ENCODE data around the gene STK17B. TPM values are rescaled to one million over a fixed set of nuclear protein-coding genes. Genes with fewer than 3 reads are reported as not detected.

The STK17B gene
- total RNA-seq, 1 experiment from 2014 or later, result 16.9 TPM

DNA sequence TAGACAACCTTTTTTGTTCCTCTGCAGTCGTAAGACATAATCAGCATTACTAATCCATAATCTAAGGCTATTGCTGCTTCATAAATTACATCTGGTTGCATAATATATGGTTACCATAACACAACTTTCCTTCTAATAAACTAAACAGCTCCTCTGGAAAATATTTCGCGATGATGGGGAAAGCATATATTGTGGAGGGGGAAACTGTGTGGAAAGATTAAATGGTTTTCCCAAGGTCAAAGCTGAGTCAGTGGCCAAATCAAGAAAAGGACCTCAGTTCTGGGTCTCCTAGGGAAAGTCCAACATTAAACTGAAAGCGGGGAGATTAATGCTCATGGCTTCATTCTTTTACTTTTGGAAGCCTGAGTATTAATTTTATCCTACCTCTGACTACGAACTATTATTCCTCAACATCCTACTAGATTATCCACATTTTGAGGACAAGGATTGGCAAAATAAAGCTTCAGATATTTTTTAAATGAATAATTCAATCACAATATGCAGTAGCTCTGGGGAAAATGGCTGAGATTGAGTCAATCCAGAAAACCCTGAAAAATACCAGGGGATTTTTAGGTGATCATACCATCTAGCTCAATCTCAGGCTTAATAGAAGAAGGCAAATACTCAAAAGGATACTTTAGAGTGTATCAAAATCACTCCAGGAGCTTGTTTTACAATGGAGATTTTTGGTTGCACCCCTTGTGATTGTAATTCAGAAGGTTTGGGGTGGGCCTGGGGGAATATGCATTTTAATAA lies 33.8 kb upstream of the STK17B start:
- no peak overlapping the region for H3K27ac ChIP-seq (ENCODE audit: low read depth, low read length)
- DNase-seq (ENCODE audit: low read depth, low spot score), result no peak
- ChIA-PET CTCF (no interaction called here), POLR2A (no interaction called here), RAD21 (ENCODE audit: low non-redundant PET in 1 of 2, low total read pairs in 2 of 2, uncharacterized antibody in 2 of 2, unreplicated experiment in 2 of 2) (no interaction called here)
- no peaks in the 10 kb centered on the region for H4K20me1 ChIP-seq (ENCODE audit: insufficient read depth)
- H2AFZ ChIP-seq (ENCODE audit: low read depth, low read length, poor library complexity, severe bottlenecking), result no peak overlapping the region
- H3K4me1 ChIP-seq (ENCODE audit: control insufficient read depth in 1 of 2, insufficient read depth in 2 of 2, low read length in 2 of 2), result no peaks in the 10 kb centered on the region
- no peaks in the 10 kb centered on the region for H3K27me3 ChIP-seq (ENCODE audit: insufficient read depth, low read length)
- intact Hi-C loops (cut with micrococcal nuclease), result no loop called here
- H3K9ac ChIP-seq (ENCODE audit: low read length), result no peak overlapping the region
- no peaks in the 10 kb centered on the region for H3K36me3 ChIP-seq (ENCODE audit: control insufficient read depth in 1 of 2, insufficient read depth in 2 of 2, low read length in 2 of 2)
- BruUV-seq (replicated peaks), result no TSS peak
- no peak overlapping the region for H3K4me3 ChIP-seq (replicated peaks in 1 of 2; ENCODE audit: low read depth in 1 of 2, low read length in 2 of 2)
- ATAC-seq, result no peak
- no peaks in the 10 kb centered on the region for H3K79me2 ChIP-seq (ENCODE audit: insufficient read depth, low read length)
- TF ChIP-seq YY1 (IDR thresholded peaks at IDR 0.05; ENCODE audit: extremely low read depth, insufficient replicate concordance, low read depth, low read length), result no peak
- H3K9me2 ChIP-seq (ENCODE audit: insufficient read depth), result no peaks in the 10 kb centered on the region
- no peaks in the 10 kb centered on the region for H3K9me3 ChIP-seq (ENCODE audit: control insufficient read depth in 1 of 2, insufficient read depth in 1 of 2, low read depth in 1 of 2, low read length in 2 of 2)
- H3K4me2 ChIP-seq (ENCODE audit: low read length), result no peak overlapping the region

- Histone ChIP-seq H4K20me1 (ENCODE audit: insufficient read depth) (no peaks in the 10 kb centered on the region), H3K9me2 (ENCODE audit: insufficient read depth) (no peaks in the 10 kb centered on the region), H2AFZ (ENCODE audit: low read depth, low read length, poor library complexity, severe bottlenecking) (no peak overlapping the region), H3K4me2 (ENCODE audit: low read length) (no peak overlapping the region), H3K36me3 (ENCODE audit: control insufficient read depth in 1 of 2, insufficient read depth in 2 of 2, low read length in 2 of 2) (no peaks in the 10 kb centered on the region), H3K4me1 (ENCODE audit: control insufficient read depth in 1 of 2, insufficient read depth in 2 of 2, low read length in 2 of 2) (no peaks in the 10 kb centered on the region), H3K4me3 (replicated peaks in 1 of 2; ENCODE audit: low read depth in 1 of 2, low read length in 2 of 2) (no peak overlapping the region), H3K27ac (ENCODE audit: low read depth, low read length) (no peak overlapping the region), H3K9ac (ENCODE audit: low read length) (no peak overlapping the region), H3K9me3 (ENCODE audit: control insufficient read depth in 1 of 2, insufficient read depth in 1 of 2, low read depth in 1 of 2, low read length in 2 of 2) (no peaks in the 10 kb centered on the region), H3K79me2 (ENCODE audit: insufficient read depth, low read length) (no peaks in the 10 kb centered on the region), H3K27me3 (ENCODE audit: insufficient read depth, low read length) (no peaks in the 10 kb centered on the region)
- CTCF ChIA-PET, result no interaction called here
- RAD21 ChIA-PET (ENCODE audit: low non-redundant PET in 1 of 2, low total read pairs in 2 of 2, uncharacterized antibody in 2 of 2, unreplicated experiment in 2 of 2), result no interaction called here
- ATAC-seq (no peak), DNase-seq (ENCODE audit: low read depth, low spot score) (no peak)
- POLR2A ChIA-PET, result no interaction called here
- BruUV-seq (replicated peaks), result no TSS peak
- intact Hi-C loops (cut with micrococcal nuclease), result no loop called here
- TF ChIP-seq POLR2AphosphoS5 (IDR thresholded peaks at IDR 0.05; ENCODE audit: low read depth, low read length), result no peak
- TF ChIP-seq CBX3 (IDR thresholded peaks at IDR 0.05; ENCODE audit: low read depth), result no peak
- no peak for TF ChIP-seq ATF3 (IDR thresholded peaks at IDR 0.05)
- no peak for TF ChIP-seq EZH2 (IDR thresholded peaks at IDR 0.05)
- no peak for TF ChIP-seq MAX (IDR thresholded peaks at IDR 0.05)
- no peak for TF ChIP-seq SP1 (IDR thresholded peaks at IDR 0.05; ENCODE audit: low read depth)
- TF ChIP-seq SRF (IDR thresholded peaks at IDR 0.05; ENCODE audit: low read depth), result no peak
- no peak for TF ChIP-seq ELF1 (IDR thresholded peaks at IDR 0.05; ENCODE audit: borderline replicate concordance, low read depth)
- no peak for TF ChIP-seq YY1 (IDR thresholded peaks at IDR 0.05; ENCODE audit: extremely low read depth, insufficient replicate concordance, low read depth, low read length)
- TF ChIP-seq JUND (IDR thresholded peaks at IDR 0.05), result no peak
- TF ChIP-seq ZFX (IDR thresholded peaks at IDR 0.05), result no peak
- TF ChIP-seq, protein P1, sequence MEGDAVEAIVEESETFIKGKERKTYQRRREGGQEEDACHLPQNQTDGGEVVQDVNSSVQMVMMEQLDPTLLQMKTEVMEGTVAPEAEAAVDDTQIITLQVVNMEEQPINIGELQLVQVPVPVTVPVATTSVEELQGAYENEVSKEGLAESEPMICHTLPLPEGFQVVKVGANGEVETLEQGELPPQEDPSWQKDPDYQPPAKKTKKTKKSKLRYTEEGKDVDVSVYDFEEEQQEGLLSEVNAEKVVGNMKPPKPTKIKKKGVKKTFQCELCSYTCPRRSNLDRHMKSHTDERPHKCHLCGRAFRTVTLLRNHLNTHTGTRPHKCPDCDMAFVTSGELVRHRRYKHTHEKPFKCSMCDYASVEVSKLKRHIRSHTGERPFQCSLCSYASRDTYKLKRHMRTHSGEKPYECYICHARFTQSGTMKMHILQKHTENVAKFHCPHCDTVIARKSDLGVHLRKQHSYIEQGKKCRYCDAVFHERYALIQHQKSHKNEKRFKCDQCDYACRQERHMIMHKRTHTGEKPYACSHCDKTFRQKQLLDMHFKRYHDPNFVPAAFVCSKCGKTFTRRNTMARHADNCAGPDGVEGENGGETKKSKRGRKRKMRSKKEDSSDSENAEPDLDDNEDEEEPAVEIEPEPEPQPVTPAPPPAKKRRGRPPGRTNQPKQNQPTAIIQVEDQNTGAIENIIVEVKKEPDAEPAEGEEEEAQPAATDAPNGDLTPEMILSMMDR (IDR thresholded peaks at IDR 0.05 in 2 of 3, conservative IDR thresholded peaks at IDR 0.05 in 1 of 3; ENCODE audit: borderline replicate concordance in 1 of 3, insufficient read depth in 1 of 3, low read depth in 2 of 3, low read length in 2 of 3), result no peak
- no peak for TF ChIP-seq CEBPB (IDR thresholded peaks at IDR 0.05; ENCODE audit: low read depth)
- TF ChIP-seq ZNF274 (IDR thresholded peaks at IDR 0.05; ENCODE audit: low read depth, low read length), result no peak
- no peak for TF ChIP-seq SIN3A (IDR thresholded peaks at IDR 0.05; ENCODE audit: low read depth)
Observed at GRCh38 chr2:196201229-196202009, 30.0 kb upstream of the STK17B start.

All from HCT116 (cell line).